DND-41 (cell line): Measurements from ENCODE around the gene GPC5.

Source experiments
- ATAC-seq: fragments of 200-7000 bp; cut with Tn5 transposase; 3 replicates; pipeline ENCODE4 v1.9.1; 2021; ENCODE audit warnings: low read depth; ENCODE audit not compliant: insufficient read depth
- DNase-seq: peaks from one replicate; pipeline ENCODE4 v3.0.0-alpha.2; 2020
- H2AFZ ChIP-seq: 2 replicates; pipeline ENCODE4 v1.6.0; 2012; ENCODE audit warnings: low read depth, low read length
- H3K27ac ChIP-seq: 2 replicates; pipeline ENCODE4 v1.5.1; 2012; ENCODE audit warnings: low read length, inconsistent platforms
- H3K27me3 ChIP-seq: fragments of 200-600 bp; sonication (generic); 2 replicates; pipeline ENCODE4 v1.6.0; 2012; ENCODE audit warnings: low read length, mild to moderate bottlenecking, inconsistent platforms; ENCODE audit not compliant: insufficient read depth, poor library complexity
- H3K36me3 ChIP-seq: 2 replicates; pipeline ENCODE4 v1.5.1; 2012; ENCODE audit warnings: low read length, inconsistent platforms; ENCODE audit not compliant: insufficient read depth
- H3K4me1 ChIP-seq: 2 replicates; pipeline ENCODE4 v1.5.1; 2012; ENCODE audit warnings: mild to moderate bottlenecking, low read length; ENCODE audit not compliant: insufficient read depth
- H3K4me2 ChIP-seq: 2 replicates; pipeline ENCODE4 v1.6.0; 2012; ENCODE audit warnings: mild to moderate bottlenecking, moderate library complexity, low read length, inconsistent platforms; ENCODE audit not compliant: insufficient read depth
- H3K4me3 ChIP-seq, 2 experiments: fragments of 200-600 bp in 1 of 2; shearing (Covaris generic) in 1 of 2; 2 replicates each; pipeline ENCODE4 v1.5.1; 2012 to 2016; ENCODE audit warnings: inconsistent platforms in 2 of 2, low read length in 2 of 2, mild to moderate bottlenecking in 2 of 2, low read depth in 1 of 2, moderate library complexity in 1 of 2
- H3K79me2 ChIP-seq: 2 replicates; pipeline ENCODE4 v1.6.0; 2012; ENCODE audit warnings: low read length, inconsistent platforms; ENCODE audit not compliant: insufficient read depth
- H3K9ac ChIP-seq: 2 replicates; pipeline ENCODE4 v1.6.0; 2012; ENCODE audit warnings: low read depth, mild to moderate bottlenecking, inconsistent platforms, low read length, moderate library complexity
- H3K9me3 ChIP-seq: 2 replicates; pipeline ENCODE4 v1.5.1; 2012; ENCODE audit warnings: low read length, moderate library complexity, mild to moderate bottlenecking, inconsistent platforms; ENCODE audit not compliant: insufficient read depth, severe bottlenecking
- H4K20me1 ChIP-seq: 2 replicates; pipeline ENCODE4 v1.6.0; 2012; ENCODE audit warnings: low read length; ENCODE audit not compliant: insufficient read depth
- EZH2 ChIP-seq: IDR thresholded peaks from 3 replicates; pipeline ENCODE4 v1.6.1; 2012; ENCODE audit warnings: borderline replicate concordance, low read depth, mild to moderate bottlenecking, moderate library complexity, low read length, inconsistent platforms; ENCODE audit not compliant: severe bottlenecking
- TF ChIP-seq, protein P1 (sequence below): IDR thresholded peaks from 2 replicates; pipeline ENCODE4 v1.5.1; 2012; ENCODE audit warnings: borderline replicate concordance, low read length, moderate library complexity, mild to moderate bottlenecking; ENCODE audit not compliant: poor library complexity, severe bottlenecking; ENCODE audit errors: extremely low read depth

GPC5 gene

DNA sequence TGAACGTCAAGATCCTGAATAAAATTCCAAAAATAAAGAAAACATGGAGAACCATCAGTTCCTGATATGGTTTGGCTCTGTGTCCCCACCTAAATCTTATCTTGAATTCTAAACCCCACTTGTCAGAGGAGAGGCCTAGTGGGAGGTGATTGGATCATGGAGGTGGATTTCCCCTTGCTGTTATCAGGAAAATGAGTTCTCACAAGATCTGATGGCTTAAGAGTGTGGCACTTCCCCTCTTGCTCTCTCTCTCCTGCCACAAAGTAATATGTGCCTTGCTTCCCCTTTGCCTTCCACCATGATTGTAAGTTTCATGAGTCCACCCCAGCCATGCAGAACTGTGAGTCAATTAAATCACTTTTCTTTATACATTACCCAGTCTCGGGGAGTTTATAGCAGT, 827.4 kb downstream of the GPC5 start:
- H2AFZ ChIP-seq, result no peak overlapping the region
- H3K9ac ChIP-seq, result no peak overlapping the region
- no peaks in the 10 kb centered on the region for H4K20me1 ChIP-seq
- DNase-seq (no peak), ATAC-seq (no peak)
- H3K27me3 ChIP-seq, result no peaks in the 10 kb centered on the region
- H3K4me2 ChIP-seq, result no peak overlapping the region
- H3K4me1 ChIP-seq, result no peaks in the 10 kb centered on the region
- no peak for TF ChIP-seq EZH2
- TF ChIP-seq, protein P1, sequence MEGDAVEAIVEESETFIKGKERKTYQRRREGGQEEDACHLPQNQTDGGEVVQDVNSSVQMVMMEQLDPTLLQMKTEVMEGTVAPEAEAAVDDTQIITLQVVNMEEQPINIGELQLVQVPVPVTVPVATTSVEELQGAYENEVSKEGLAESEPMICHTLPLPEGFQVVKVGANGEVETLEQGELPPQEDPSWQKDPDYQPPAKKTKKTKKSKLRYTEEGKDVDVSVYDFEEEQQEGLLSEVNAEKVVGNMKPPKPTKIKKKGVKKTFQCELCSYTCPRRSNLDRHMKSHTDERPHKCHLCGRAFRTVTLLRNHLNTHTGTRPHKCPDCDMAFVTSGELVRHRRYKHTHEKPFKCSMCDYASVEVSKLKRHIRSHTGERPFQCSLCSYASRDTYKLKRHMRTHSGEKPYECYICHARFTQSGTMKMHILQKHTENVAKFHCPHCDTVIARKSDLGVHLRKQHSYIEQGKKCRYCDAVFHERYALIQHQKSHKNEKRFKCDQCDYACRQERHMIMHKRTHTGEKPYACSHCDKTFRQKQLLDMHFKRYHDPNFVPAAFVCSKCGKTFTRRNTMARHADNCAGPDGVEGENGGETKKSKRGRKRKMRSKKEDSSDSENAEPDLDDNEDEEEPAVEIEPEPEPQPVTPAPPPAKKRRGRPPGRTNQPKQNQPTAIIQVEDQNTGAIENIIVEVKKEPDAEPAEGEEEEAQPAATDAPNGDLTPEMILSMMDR, result no peak
- H3K9me3 ChIP-seq, result no peaks in the 10 kb centered on the region
- H3K36me3 ChIP-seq, result no peaks in the 10 kb centered on the region
- no peak overlapping the region for H3K4me3 ChIP-seq
- H3K79me2 ChIP-seq, result no peaks in the 10 kb centered on the region
- no peak overlapping the region for H3K27ac ChIP-seq

DNA sequence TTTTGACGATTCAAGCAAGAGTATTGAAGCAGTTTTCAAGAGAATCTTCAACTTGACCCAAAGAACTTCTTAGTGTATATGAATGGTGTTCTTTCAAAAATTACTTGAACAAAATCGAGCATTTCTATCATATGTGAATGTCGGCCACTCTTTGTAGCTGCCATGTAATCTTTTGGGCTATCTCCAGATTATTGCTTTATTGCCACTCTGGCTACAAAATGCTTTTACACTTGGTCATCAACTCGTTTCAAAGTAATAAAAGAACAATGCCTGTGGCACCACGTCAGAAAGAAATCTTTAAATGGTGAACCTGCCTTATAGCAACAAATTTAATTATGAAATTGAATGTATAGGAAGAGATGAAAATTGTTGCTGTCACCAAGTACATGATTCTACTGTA, 834.5 kb downstream of the GPC5 start:
- no peak overlapping the region for H3K27ac ChIP-seq
- H3K27me3 ChIP-seq, result no peaks in the 10 kb centered on the region
- no peak overlapping the region for H3K4me3 ChIP-seq
- DNase-seq (no peak), ATAC-seq (no peak)
- no peaks in the 10 kb centered on the region for H3K79me2 ChIP-seq
- H4K20me1 ChIP-seq, result no peaks in the 10 kb centered on the region
- no peaks in the 10 kb centered on the region for H3K9me3 ChIP-seq
- H3K9ac ChIP-seq, result no peak overlapping the region
- no peak overlapping the region for H3K4me2 ChIP-seq
- no peak overlapping the region for H2AFZ ChIP-seq
- TF ChIP-seq, protein P1, result no peak
- TF ChIP-seq EZH2, result no peak
- no peaks in the 10 kb centered on the region for H3K36me3 ChIP-seq
- no peaks in the 10 kb centered on the region for H3K4me1 ChIP-seq

DNA sequence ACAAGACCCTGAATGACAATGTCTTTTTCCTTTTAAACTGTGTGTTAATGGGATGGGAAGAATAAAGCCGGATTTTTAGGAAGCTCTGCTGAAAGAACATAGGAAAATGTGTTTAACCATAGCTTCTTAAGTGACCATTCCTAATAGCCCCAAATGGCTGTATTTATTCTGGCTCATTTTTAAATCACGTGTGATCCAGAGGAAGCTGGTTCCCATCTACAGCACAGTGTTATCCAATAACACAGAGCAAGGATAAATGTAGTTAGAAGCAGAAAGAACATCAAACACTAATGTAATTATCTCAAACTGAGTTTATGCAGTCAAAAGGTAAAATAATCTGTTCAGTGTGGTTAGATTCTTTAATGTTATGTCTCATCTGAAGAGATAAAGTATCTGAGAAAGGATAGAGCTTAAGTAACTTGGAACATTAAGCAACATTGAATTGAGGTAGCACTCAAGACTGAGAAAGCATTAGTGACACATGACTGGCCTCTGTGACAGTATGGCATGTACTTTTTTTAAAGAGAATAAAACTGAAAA, 853.3 kb downstream of the GPC5 start:
- no peaks in the 10 kb centered on the region for H4K20me1 ChIP-seq
- H3K9ac ChIP-seq, result no peak overlapping the region
- no peaks in the 10 kb centered on the region for H3K4me1 ChIP-seq
- H3K79me2 ChIP-seq, result no peaks in the 10 kb centered on the region
- no peak for ATAC-seq
- no peak overlapping the region for H3K27ac ChIP-seq
- no peak for DNase-seq
- H2AFZ ChIP-seq, result no peak overlapping the region
- no peaks in the 10 kb centered on the region for H3K36me3 ChIP-seq
- H3K4me3 ChIP-seq, result no peak overlapping the region
- no peaks in the 10 kb centered on the region for H3K27me3 ChIP-seq
- TF ChIP-seq, protein P1, result no peak
- TF ChIP-seq EZH2, result no peak
- no peaks in the 10 kb centered on the region for H3K9me3 ChIP-seq
- no peak overlapping the region for H3K4me2 ChIP-seq

DNA sequence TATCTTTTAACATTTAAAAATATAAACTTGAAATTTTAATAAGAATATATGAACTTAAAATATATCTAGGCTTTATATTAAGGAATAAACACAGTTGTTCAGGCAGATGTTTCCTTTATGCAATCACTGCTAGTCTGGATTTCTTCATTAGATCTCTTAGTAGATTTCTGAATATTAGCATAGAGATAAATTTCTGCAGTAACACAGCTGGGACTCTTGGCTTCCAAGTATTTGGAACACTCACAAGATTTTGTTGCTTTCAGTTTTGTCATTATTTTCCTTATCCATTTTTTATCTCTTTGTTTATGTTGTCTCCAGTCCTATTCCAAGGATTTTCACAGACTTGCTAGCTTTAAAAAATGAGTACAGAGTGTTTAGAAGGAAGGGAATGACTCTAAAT, 857.1 kb downstream of the GPC5 start:
- no peaks in the 10 kb centered on the region for H3K4me1 ChIP-seq
- no peak overlapping the region for H3K27ac ChIP-seq
- no peaks in the 10 kb centered on the region for H3K27me3 ChIP-seq
- H3K36me3 ChIP-seq, result no peaks in the 10 kb centered on the region
- ATAC-seq, result no peak
- no peaks in the 10 kb centered on the region for H3K9me3 ChIP-seq
- no peak overlapping the region for H3K4me2 ChIP-seq
- DNase-seq, result no peak
- H3K9ac ChIP-seq, result no peak overlapping the region
- no peak overlapping the region for H3K4me3 ChIP-seq
- H2AFZ ChIP-seq, result no peak overlapping the region
- H4K20me1 ChIP-seq, result no peaks in the 10 kb centered on the region
- H3K79me2 ChIP-seq, result no peaks in the 10 kb centered on the region
- no peak for TF ChIP-seq EZH2
- TF ChIP-seq, protein P1, result no peak
